ENCODE measurements around the gene PATL1. TPM values are rescaled to one million over a fixed set of nuclear protein-coding genes. Genes with fewer than 3 reads are reported as not detected.
A peak's percentile ranks its signal among the peaks of the same experiment; 100 is the strongest.
"Not testable (repeated sequence)": the region's sequence is repeated elsewhere in the genome, so short reads cannot be mapped to it uniquely, and the experiment has no call there.

PATL1 gene
- total RNA-seq: 9.5 TPM

- DNase-seq: peak; percentile 98
These were observed at the start of gene PATL1 for GRCh38 chr11:59668950-59669610. Gene PATL1, minus strand, starts transcription at chr11:59669037. Its CDS starts 142 bp downstream, at chr11:59668895.

GRCh38 chr11:59716051-59716450, 47.2 kb upstream of the PATL1 start:
- DNase-seq: no peak

DNA sequence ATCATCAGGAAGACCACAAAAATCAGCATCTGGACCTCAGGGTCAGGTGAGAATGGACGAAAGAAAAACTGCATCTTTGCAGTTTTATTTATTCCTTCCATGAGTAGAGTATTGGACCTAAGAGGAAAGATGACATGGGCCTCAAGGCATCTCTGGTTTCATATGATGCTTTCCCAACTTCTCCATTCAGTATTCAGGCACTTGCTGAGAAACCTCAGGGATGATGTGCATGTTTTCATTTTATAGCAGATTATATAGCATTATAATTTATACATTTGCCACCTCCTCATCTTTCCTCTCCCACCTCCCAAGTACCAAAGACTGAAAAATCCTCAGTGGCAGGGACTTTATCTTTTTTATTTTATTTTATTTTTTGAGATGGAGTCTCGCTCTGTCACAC, 44.9 kb upstream of the PATL1 start, which contains the start of gene OR10V1:
Gene OR10V1 (minus strand): TSS at position 101 of the 400 bp plus-strand sequence. CDS start 0 bp downstream, at position 101.
- DNase-seq: no peak

- no peak for DNase-seq
These were observed 41.5 kb upstream of the PATL1 start for GRCh38 chr11:59710136-59710847.

GRCh38 chr11:59708537-59708936, 39.7 kb upstream of the PATL1 start:
- no peak for DNase-seq

DNA sequence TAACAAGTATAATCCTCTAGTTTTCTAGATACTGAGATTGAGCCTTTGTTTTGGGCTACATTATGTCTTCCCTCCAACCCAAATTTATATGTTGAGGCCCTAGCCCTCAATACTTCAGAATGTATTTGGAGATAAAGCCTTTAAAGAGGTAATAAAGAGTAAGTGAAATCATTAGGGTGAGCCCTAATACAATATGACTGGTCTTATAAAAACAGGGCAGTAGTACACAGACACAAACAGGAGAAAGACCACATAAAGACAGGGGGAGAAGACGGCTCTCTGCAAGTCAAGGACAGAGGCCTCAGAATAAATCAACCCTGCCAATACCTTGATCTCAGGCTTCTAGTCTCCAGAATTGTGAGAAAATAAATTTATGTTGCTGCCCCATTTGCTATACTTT, 38.5 kb upstream of the PATL1 start:
- DNase-seq: no peak

- no peak for DNase-seq
These were observed 37.9 kb upstream of the PATL1 start for GRCh38 chr11:59706518-59707285.

- DNase-seq: no peak
These were observed 36.5 kb upstream of the PATL1 start for GRCh38 chr11:59705294-59705693.

- DNase-seq: not testable (repeated sequence)
These were observed 34.7 kb upstream of the PATL1 start for GRCh38 chr11:59703515-59703914.

- DNase-seq: not testable (repeated sequence)
These were observed 31.3 kb upstream of the PATL1 start for GRCh38 chr11:59700157-59700556.

DNA sequence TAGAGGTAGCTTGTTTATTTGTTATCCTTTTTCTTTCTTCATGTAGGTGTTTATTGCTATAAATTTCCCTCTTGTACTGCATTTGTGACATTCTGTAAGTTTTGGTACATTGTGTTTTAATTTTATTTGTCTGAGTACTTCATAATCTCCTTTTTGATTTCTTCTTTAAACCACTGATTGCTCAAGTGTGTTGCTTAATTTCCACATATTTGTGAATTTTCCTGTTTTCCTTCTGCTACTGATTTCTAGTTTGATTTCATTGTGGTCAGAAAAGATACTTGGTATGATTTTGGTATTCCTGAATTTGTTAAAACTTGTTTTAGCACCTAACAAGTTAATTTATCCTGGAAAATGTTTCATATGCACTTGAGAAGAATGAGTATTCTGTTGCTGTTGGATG, 29.7 kb upstream of the PATL1 start:
- DNase-seq: no peak

GRCh38 chr11:59692915-59693314, 24.1 kb upstream of the PATL1 start:
- DNase-seq: no peak

- no peak for DNase-seq
These were observed 22.3 kb upstream of the PATL1 start for GRCh38 chr11:59691156-59691555.

- DNase-seq: no peak
These were observed 20.2 kb upstream of the PATL1 start for GRCh38 chr11:59689015-59689414.

DNA sequence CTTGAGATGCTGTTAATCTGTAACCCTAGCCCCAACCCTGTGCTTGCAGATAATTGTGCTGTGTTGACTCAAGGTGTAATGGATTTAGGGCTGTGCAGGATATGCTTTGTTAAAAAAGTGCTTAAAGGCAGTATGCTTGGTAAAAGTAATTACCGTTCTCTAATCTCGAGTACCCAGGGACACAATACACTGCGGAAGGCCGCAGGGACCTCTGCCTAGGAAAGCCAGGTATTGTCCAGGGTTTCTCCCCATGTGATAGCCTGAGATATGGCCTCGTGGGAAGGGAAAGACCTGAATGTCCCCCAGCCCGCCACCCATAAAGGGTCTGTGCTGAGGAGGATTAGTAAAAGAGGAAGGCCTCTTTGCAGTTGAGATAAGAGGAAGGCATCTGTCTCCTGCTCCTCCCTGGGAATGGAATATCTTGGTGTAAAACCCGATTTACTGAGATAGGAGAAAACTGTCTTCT, 12.5 kb upstream of the PATL1 start:
- not testable (repeated sequence) for DNase-seq

DNA sequence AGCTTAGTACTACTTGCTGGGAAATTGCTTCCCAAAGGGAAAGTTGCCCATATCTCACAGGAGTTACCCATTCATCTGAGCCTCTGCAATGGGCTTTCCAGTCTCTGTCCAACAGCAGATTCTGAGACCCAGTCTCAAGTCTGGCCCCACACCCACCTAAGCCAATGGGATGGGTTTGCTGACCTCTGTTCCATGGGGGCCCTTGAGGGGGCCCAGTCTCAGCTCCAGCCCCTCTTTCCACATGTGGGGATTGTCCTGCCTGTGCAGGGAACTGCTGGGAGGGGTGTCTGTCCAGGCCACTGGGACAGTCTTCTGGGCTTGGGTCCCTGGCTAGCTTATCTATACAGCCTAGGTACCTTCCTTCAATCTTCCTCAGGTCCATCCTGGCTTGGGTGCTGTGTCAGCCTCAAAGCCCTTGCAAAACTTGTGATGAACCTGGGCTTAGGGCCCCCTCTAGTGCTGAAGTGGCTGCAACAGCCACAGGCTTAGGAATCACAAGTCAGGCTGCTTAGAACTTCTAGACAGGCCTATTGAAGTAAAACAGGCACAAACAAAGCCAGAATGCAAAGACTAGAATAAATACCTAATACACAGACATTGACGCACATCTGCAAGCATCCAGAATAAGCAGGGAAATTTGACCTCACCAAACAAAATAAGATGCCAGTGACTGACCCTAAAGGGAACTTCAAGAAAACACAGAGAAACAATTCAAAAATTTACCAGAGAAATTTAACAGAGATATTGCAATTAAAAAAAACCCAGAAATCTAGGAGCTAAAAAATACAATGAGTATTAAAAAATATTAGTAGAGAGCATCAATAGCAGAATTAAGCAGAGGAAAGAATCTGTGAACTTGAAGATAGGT, 11.7 kb upstream of the PATL1 start:
- peak; percentile 6 for DNase-seq

- no peak for DNase-seq
These were observed 10.5 kb upstream of the PATL1 start for GRCh38 chr11:59679347-59679746.

DNA sequence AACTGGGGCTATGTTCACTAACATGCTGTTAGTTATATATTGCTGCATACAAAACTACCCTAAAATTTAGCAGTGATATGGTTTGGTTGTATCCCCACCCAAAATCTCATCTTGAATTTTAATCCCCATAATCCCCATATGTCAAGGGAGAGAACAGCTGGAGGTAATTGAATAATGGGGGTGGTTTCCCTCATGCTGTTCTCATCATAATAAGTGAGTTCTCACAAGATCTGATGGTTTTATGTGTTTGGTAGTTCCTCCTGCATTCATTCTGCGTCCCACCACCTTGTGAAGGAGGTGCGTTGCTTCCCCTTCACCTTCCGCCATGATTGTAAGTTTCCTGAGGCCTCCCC, 10.0 kb upstream of the PATL1 start:
- DNase-seq: no peak

GRCh38 chr11:59678118-59678812, 9.4 kb upstream of the PATL1 start:
- DNase-seq: no peak

DNA sequence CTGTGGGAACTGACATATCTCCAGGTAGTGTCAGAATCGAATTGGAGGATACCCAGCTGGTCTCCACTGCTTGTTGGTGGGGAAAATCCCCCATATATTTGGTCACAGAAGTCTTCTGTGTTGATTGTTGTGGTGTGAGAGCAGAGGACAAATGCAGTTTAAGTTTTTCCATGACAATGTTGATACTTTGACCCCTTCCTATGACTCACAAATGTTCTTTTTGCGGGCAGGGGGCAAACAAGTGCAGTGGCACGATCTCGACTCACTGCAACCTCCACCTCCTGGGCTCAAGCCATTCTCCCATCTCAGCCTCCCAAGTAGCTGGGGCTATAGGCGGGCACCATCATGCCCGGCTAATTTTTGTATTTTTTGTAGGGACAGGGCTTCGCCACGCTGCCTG, 7.4 kb upstream of the PATL1 start:
- DNase-seq: no peak

DNA sequence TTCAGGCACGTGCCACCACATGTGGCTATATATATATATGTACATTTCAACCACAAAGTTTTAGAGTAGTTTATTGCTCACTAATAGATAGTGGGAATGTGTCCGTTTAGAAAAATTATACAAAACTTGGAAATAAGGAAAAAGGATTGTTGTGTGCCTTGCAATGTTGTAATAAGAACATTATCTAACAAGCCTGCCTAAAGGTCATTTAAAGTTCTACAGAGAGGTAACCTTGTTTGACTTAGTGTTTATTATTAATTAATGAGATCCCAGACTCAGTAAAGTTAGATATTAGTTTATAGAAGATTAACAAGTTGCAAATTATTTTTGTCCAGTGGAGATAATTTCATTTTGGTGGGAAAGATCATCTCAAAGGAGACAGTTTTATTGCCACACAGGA, 5.5 kb upstream of the PATL1 start:
- DNase-seq: no peak
